Heart left ventricle (tissue), 16 donors: Measurements from ENCODE around the gene FNDC5. TPM values are rescaled to one million over a fixed set of nuclear protein-coding genes. Genes with fewer than 3 reads are reported as not detected.

Source experiments
- ATAC-seq, 4 donors: fragments of 200-7000 bp; cut with Tn5 transposase; one replicate each; pipeline ENCODE4 v1.9.1; 2020 to 2022; ENCODE audit warnings: moderate library complexity in 4 of 4, mild to moderate bottlenecking in 3 of 4, moderate number of reproducible peaks in 1 of 4
- DNase-seq, 5 donors: peaks; one replicate each; pipeline ENCODE4 v3.0.0-alpha.2; 2020
- H3K27ac ChIP-seq, 12 donors: fragments of 200-600 bp; sonication (generic) in 4 of 12; one replicate each; pipeline versions ENCODE4 v1.5.0 to v1.8.0; 2016 to 2022; ENCODE audit warnings: mild to moderate bottlenecking in 2 of 12
- H3K27me3 ChIP-seq, 9 donors: fragments of 200-600 bp; sonication (generic) in 2 of 9; one replicate each; pipeline versions ENCODE4 v1.5.1 to v1.8.0; 2016 to 2022; ENCODE audit warnings: mild to moderate bottlenecking in 3 of 9
- H3K36me3 ChIP-seq, 9 donors: fragments of 200-600 bp; sonication (generic) in 2 of 9; one replicate each; pipeline versions ENCODE4 v1.5.0 to v1.8.0; 2018 to 2022; ENCODE audit warnings: mild to moderate bottlenecking in 2 of 9
- H3K4me1 ChIP-seq, 12 donors: fragments of 200-600 bp; sonication (generic) in 4 of 12; one replicate each; pipeline versions ENCODE4 v1.5.0 to v1.8.0; 2016 to 2022; ENCODE audit warnings: mild to moderate bottlenecking in 3 of 12
- H3K4me3 ChIP-seq, 12 donors: fragments of 200-600 bp; sonication (generic) in 4 of 12; one replicate each; pipeline versions ENCODE4 v1.5.0 to v1.8.0; 2017 to 2022; ENCODE audit warnings: mild to moderate bottlenecking in 9 of 12, moderate library complexity in 4 of 12
- H3K9me3 ChIP-seq, 12 donors: fragments of 200-600 bp; sonication (generic) in 4 of 12; one replicate each; pipeline versions ENCODE4 v1.5.0 to v1.8.0; 2016 to 2022; ENCODE audit warnings: mild to moderate bottlenecking in 1 of 12
- POLR2A ChIP-seq, 2 donors: fragments of 450-650 bp; IDR thresholded peaks; one replicate each; pipeline ENCODE4 v1.6.1; 2017; ENCODE audit warnings: antibody characterized with exemption in 2 of 2, mild to moderate bottlenecking in 2 of 2, moderate library complexity in 2 of 2
- WGBS, 4 donors: extraction: QIAGEN DNeasy Blood & Tissue Kit in 2 of 4; methylation state at CpG; one replicate each; pipeline versions ENCODE4 v1.1.5 to v1.1.7; 2013 to 2018; 5-methylcytosine and 5-hydroxymethylcytosine counted together
- intact Hi-C, 10 donors: fragments of 100-400 bp; cut with DNase I; formaldehyde crosslinking; loops; one replicate each; pipeline versions ENCODE4 v1.11.1 to v1.14.2; 2022
- polyA plus RNA-seq, 2 donors: library from polyadenylated mRNA; stranded (reverse); fragments of 200-250 nt; gene quantifications; one replicate each; pipeline ENCODE4 v1.2.3, GENCODE V29; 2013
- total RNA-seq, 9 donors: library from RNA; depleted of rRNA in 2 of 9; stranded (reverse); fragments of >200 nt in 2 of 9; fragmentation: NEBNext Ultra II Directional in 3 of 9; extraction: Animal tissue kit (Norgen Biotek cat#: 25700) in 3 of 9; gene quantifications; one replicate each; pipeline versions ENCODE4 v1.1.0 to v1.2.4, GENCODE V29; 2016 to 2023
- TF ChIP-seq, protein P1 (sequence below), 12 donors: fragments of 200-600 bp; sonication (generic) in 4 of 12; IDR thresholded peaks; one replicate each; pipeline versions ENCODE4 v1.5.0 to v1.8.0; 2018 to 2022; ENCODE audit warnings: antibody characterized with exemption in 12 of 12, mild to moderate bottlenecking in 5 of 12
- donor health status: ischemic (EF 13 %, LVEDD 7.1; RV severe dilation, severe dysfunction).
- donor health status: healthy with polysubstance abuse.
- donor health status: DM: no; HTN: yes; CAD: no.
- donor health status: DM: no; HTN: no; CAD: no.
- donor health status: ischemic (EF 25% LVEDD 6.9; RV normal size, moderate dysfunction).
- donor health status: ischemic (EF 25% LVEDD 5.7; RV mildly dilated, moderate dysfunction).
- donor health status: healthy.
- donor health status: DM: yes; HTN: yes; CAD: no.
- donor health status: ischemic (EF 35%, LVEDD 5.7; RV mildly dilated, moderate dysfunction).
- donor health status: nonischemic (EF 11% LVEDD 7.7; RV severe dilation, severe dysfunction).
- donor health status: DM: yes; HTN: yes; CAD: no.
- donor health status: PGD.
- donor health status: ischemic (EF 29% LVEDD 5.4; RV normal size, mild dysfunction).
- donor health status: nonischemic (EF 23%, LVEDD 6.1; RV moderate dilation, normal function).

FNDC5 gene
- total and polyA plus RNA-seq, 11 donors: 18.2 to 134 (median 59.7) TPM

DNA sequence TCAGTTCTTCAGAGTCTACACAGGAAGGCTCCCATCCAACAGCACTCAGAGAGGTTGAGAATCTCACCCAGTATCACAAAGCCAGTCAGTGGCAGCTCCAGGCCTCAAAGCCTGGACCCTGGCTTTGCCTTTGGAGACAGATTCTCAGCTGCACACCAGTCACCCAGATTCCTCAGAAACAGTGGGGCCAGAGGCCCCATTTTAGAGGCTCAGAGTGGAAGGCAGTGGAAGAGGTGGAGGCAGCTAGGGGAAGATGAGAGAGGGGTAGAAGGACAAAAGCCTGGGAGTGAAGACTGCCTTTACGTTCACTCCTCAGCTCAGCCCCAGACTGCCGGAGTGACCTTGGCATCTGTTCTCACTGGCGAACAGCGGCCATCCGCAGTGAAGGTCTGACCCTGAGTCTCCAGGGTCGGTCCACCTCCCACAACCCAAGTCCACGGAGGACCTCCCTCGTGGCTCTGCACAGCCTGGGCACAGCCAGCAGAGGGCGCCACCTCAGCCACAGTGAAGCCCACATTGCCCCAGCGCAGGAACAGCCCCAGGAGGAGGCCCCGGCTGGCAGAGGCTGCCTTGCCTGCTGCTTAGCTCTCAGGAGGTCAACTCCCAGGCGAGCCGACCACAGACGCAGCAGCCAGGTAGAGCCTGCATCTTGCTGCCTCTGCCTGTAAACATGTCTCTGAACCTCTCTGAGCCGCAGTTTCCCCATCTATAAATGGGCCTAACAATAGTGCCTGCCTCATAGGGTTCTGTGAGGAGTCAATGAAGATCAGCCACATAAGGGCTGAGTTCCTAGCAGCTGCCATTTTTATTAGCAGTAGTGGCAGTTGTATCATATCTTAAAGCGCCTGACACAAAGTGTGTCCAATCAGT is 5.9 kb upstream of the FNDC5 start:
- 38 to 68% (median 53%) methylated on average over 8 to 16 of the region's 16 CpGs for WGBS, 4 donors
- peak; percentile 16 to 69 (median 56) for ATAC-seq

DNA sequence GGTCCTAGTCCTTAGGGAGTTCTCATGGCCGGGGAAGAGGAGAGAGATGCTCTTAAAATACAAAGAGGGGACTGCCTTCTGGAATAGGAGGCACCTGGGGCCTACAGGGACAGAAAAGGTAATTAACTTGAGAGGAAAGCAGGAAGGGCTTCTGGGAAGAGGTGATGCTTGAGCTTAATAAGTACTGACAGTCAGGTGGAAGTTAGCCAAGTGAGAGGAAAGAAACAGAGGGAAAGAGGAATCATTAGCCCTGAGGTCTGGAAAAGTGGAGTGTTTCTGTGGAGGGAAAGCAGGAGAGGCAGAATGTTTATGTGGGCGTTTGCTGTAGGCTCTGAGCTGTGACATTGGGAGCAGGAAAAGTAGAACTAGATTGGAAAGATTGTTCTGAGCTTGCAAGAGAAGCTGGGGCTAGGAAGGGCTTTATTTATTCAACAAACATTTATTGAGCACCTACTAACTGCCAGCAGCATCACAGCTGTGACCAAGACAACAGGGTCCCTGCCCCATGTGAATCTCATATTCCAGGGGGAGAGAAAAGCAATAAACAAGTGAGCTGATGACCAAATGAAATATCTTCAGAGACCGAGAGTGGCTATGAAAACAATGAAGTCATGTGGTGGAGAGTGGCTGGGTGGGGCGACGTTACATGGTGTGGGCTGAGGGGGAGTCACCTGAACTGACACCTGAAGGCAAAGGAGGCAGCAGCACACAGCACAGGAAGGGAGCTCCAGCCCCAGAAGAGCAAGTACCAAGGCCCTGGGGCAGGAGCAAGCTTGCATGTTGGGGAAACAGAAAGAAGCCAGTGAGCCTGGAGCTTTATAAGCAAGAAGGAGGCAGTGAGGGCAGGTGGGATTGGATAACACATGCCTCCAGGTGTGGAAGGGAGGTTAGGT is 4.4 kb upstream of the FNDC5 start:
- peaks cover 0 to 51% (median 18%) of the 10 kb centered on the region in 12 donors for H3K4me1 ChIP-seq
- no peak for TF ChIP-seq POLR2A (IDR thresholded peaks at IDR 0.05)
- TF ChIP-seq, protein P1, sequence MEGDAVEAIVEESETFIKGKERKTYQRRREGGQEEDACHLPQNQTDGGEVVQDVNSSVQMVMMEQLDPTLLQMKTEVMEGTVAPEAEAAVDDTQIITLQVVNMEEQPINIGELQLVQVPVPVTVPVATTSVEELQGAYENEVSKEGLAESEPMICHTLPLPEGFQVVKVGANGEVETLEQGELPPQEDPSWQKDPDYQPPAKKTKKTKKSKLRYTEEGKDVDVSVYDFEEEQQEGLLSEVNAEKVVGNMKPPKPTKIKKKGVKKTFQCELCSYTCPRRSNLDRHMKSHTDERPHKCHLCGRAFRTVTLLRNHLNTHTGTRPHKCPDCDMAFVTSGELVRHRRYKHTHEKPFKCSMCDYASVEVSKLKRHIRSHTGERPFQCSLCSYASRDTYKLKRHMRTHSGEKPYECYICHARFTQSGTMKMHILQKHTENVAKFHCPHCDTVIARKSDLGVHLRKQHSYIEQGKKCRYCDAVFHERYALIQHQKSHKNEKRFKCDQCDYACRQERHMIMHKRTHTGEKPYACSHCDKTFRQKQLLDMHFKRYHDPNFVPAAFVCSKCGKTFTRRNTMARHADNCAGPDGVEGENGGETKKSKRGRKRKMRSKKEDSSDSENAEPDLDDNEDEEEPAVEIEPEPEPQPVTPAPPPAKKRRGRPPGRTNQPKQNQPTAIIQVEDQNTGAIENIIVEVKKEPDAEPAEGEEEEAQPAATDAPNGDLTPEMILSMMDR (IDR thresholded peaks at IDR 0.05): no peak
- H3K36me3 ChIP-seq: no peaks in the 10 kb centered on the region
- peaks cover 0 to 23% (median 0%) of the 10 kb centered on the region in 9 donors for H3K27me3 ChIP-seq
- ATAC-seq (no peak), DNase-seq (no peak)
- intact Hi-C loops: loop anchor here (5.0 to 10.0 kb wide), 7 partner anchors 48 to 470 kb away; partner anchors contain the start of genes S100PBP (in 5 of the 10), YARS1 (in 5 of the 10) and AZIN2 (in 1 of the 10)
- H3K27ac ChIP-seq: no peak overlapping the region
- no peaks in the 10 kb centered on the region for H3K9me3 ChIP-seq
- H3K4me3 ChIP-seq: no peak overlapping the region
- WGBS, 4 donors: 80 to 83% (median 81%) methylated on average over 5 of the region's 5 CpGs

More for the DNA sequence above, 5.9 kb upstream of the FNDC5 start:
- TF ChIP-seq, protein P1 (IDR thresholded peaks at IDR 0.05): peak; percentile 51 to 90 (median 82)
- TF ChIP-seq POLR2A (IDR thresholded peaks at IDR 0.05): no peak
- DNase-seq: peak in 4 of 5 donors; percentile 55 to 80 (median 62)
- Histone ChIP-seq H3K4me1 (peaks cover 0 to 49% (median 16%) of the 10 kb centered on the region in 12 donors), H3K9me3 (no peaks in the 10 kb centered on the region), H3K4me3 (no peak overlapping the region), H3K36me3 (no peaks in the 10 kb centered on the region), H3K27me3 (peaks cover 0 to 12% (median 0%) of the 10 kb centered on the region in 9 donors), H3K27ac (no peak overlapping the region)
- intact Hi-C loops: loop anchor here in 9 of 10 donors (1.0 to 10.0 kb wide), 7 partner anchors 162 to 472 kb away; partner anchors contain the start of gene AZIN2 (in 1 of the 9)

DNA sequence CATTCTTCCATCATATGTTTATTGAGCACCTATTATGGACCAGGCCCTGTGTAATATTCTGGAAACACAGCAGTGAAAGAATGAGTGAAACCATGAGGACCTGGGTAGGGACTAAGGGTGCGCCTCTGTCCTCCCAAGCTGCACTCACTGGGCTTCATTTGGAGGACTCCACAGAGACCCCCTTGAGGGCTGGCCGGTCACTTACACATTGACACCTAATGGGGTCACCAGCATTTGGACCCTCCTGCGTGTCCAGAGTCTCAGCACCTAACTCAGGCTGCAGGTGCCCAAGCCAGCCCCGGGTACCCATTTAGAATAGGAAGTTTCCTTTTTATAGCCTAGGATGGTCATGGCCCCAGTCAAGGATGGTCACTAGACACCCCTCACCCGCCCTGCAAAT is 2.8 kb upstream of the FNDC5 start:
- 87 to 89% (median 88%) methylated on average over 5 of the region's 5 CpGs for WGBS, 4 donors
- intact Hi-C loops: loop anchor here in 9 of 10 donors (2.0 to 10.0 kb wide), 7 partner anchors 46 to 469 kb away; partner anchors contain the start of genes S100PBP (in 5 of the 9), YARS1 (in 5 of the 9) and AZIN2 (in 1 of the 9)
- peaks cover 0 to 25% (median 0%) of the 10 kb centered on the region in 9 donors for H3K27me3 ChIP-seq
- no peak for TF ChIP-seq POLR2A (IDR thresholded peaks at IDR 0.05)
- TF ChIP-seq, protein P1 (IDR thresholded peaks at IDR 0.05): no peak
- no peak overlapping the region for H3K27ac ChIP-seq
- H3K4me1 ChIP-seq: peaks cover 0 to 51% (median 17%) of the 10 kb centered on the region in 12 donors
- no peak for ATAC-seq
- no peaks in the 10 kb centered on the region for H3K9me3 ChIP-seq
- DNase-seq: no peak
- no peak overlapping the region for H3K4me3 ChIP-seq
- no peaks in the 10 kb centered on the region for H3K36me3 ChIP-seq
